Measurements from ENCODE around the gene GRIN2B. TPM values are rescaled to one million over a fixed set of nuclear protein-coding genes. Genes with fewer than 3 reads are reported as not detected.

The GRIN2B gene
- total RNA-seq, 1 donor from 2014 or later = 0.03 TPM

DNA sequence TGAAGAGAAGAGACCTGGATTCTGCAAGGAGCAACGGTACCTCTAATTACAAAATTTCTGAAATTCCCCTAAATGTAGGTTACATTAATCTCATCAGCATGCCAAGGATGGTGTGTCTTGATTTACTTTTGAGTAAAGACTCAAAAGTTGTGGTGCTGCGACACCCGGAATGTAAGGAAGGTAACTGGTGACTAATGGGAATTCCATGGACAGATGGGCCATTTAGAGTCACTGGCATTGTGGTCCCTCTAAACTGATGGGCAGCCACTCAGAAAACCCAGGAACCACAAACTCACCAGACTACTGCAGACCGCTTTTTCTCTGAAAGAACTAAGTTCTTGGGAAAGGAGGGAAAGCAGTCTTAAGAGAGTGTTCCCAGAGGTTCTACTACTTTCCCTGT, 32.8 kb downstream of the GRIN2B start:
- no peak for DNase-seq
- Histone ChIP-seq H3K4me3 (no peak overlapping the region), H3K27ac (replicated peaks) (no peak overlapping the region), H3K9me3 (replicated peaks) (no peaks in the 10 kb centered on the region), H3K4me1 (no peaks in the 10 kb centered on the region), H3K27me3 (ENCODE audit: low read depth) (peaks cover 26% of the 10 kb centered on the region), H3K36me3 (no peaks in the 10 kb centered on the region)
- intact Hi-C loops (cut with micrococcal nuclease) = no loop called here
- TF ChIP-seq, protein P1, sequence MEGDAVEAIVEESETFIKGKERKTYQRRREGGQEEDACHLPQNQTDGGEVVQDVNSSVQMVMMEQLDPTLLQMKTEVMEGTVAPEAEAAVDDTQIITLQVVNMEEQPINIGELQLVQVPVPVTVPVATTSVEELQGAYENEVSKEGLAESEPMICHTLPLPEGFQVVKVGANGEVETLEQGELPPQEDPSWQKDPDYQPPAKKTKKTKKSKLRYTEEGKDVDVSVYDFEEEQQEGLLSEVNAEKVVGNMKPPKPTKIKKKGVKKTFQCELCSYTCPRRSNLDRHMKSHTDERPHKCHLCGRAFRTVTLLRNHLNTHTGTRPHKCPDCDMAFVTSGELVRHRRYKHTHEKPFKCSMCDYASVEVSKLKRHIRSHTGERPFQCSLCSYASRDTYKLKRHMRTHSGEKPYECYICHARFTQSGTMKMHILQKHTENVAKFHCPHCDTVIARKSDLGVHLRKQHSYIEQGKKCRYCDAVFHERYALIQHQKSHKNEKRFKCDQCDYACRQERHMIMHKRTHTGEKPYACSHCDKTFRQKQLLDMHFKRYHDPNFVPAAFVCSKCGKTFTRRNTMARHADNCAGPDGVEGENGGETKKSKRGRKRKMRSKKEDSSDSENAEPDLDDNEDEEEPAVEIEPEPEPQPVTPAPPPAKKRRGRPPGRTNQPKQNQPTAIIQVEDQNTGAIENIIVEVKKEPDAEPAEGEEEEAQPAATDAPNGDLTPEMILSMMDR (IDR thresholded peaks at IDR 0.05; ENCODE audit: borderline replicate concordance) = no peak

DNA sequence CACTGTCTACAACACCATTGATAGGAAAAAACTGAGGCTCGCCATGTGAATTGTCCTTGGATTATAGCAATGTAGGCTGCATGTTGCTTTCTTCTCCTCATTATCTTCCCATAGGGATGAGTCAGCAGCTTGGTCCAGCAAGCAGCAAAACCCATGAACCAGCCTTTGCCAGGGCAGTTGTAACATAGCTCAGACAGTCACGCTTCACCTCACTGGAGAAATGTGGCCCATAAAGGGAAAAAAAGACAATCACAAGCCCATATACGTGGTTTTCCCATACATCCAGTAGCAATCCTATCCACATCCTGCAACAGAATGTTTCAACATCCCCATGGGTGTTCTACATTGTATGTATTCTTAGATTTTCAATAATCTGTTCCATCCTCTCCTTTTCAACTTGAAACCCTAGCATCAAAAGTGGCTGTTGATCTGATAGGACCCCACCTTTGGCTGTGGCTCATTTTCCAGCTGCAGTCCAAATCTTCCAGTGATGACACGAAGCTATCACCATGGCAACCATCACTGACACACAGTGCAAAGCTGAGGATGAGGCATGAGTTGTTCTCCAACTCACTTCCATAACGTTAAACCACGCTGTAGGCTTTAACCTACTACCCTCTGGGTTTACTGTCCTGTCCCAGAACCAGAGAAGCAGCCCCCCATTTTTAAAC, 34.0 kb downstream of the GRIN2B start:
- TF ChIP-seq, protein P1 (IDR thresholded peaks at IDR 0.05; ENCODE audit: borderline replicate concordance) = no peak
- intact Hi-C loops (cut with micrococcal nuclease) = no loop called here
- Histone ChIP-seq H3K4me1 (no peaks in the 10 kb centered on the region), H3K4me3 (no peak overlapping the region), H3K27me3 (ENCODE audit: low read depth) (peaks cover 35% of the 10 kb centered on the region), H3K36me3 (no peaks in the 10 kb centered on the region), H3K27ac (replicated peaks) (no peak overlapping the region), H3K9me3 (replicated peaks) (no peaks in the 10 kb centered on the region)
- DNase-seq = no peak

DNA sequence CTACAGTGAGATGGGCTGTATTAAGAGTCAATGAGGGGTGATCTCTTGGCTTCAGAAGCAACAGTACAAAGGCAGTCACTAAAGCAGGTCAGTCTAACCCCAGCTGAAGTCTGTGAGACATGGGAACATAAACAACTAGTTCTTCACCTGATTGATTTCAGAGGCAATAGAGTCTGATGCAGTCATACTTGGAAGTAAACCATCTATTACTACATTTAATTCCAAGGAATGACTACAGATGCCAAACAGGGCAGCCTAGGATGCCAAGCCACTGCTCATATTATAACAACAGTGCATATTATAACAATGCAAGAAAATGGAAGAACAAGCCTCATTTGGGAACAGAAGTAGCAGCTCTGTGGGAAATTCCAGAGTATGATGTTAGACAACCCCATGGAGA, 35.8 kb downstream of the GRIN2B start:
- Histone ChIP-seq H3K4me3 (no peak overlapping the region), H3K4me1 (no peaks in the 10 kb centered on the region), H3K27ac (replicated peaks) (no peak overlapping the region), H3K27me3 (ENCODE audit: low read depth) (peaks cover 32% of the 10 kb centered on the region), H3K9me3 (replicated peaks) (no peaks in the 10 kb centered on the region), H3K36me3 (no peaks in the 10 kb centered on the region)
- no peak for DNase-seq
- TF ChIP-seq, protein P1 (IDR thresholded peaks at IDR 0.05; ENCODE audit: borderline replicate concordance) = no peak
- intact Hi-C loops (cut with micrococcal nuclease) = no loop called here

GRCh38 chr12:13945236-13945635, 36.2 kb downstream of the GRIN2B start:
- H3K4me3 ChIP-seq = no peak overlapping the region
- peaks cover 32% of the 10 kb centered on the region for H3K27me3 ChIP-seq (ENCODE audit: low read depth)
- TF ChIP-seq, protein P1 (IDR thresholded peaks at IDR 0.05; ENCODE audit: borderline replicate concordance) = no peak
- no peak overlapping the region for H3K27ac ChIP-seq (replicated peaks)
- DNase-seq = no peak
- intact Hi-C loops (cut with micrococcal nuclease) = no loop called here
- H3K4me1 ChIP-seq = no peaks in the 10 kb centered on the region
- H3K36me3 ChIP-seq = no peaks in the 10 kb centered on the region
- no peaks in the 10 kb centered on the region for H3K9me3 ChIP-seq (replicated peaks)

DNA sequence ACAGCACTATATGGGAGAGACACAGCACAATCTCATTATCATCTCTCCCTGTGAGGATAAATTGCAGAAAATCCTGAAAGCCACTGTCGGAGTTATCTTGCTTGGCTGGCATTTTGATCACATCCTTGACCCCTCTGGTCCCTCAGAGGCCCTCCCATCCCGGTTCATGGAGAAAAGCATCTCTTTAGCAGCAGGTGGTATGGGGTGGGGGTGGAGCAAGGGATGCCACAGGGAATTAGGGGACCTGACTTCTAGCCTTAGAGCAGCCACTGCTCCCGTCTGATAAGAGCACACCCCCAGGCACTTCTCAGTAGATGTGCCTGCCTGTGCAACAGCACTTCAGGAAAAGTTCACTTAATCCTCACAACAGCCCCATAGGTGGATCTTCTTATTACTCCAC, 38.6 kb downstream of the GRIN2B start:
- TF ChIP-seq, protein P1 (IDR thresholded peaks at IDR 0.05; ENCODE audit: borderline replicate concordance) = no peak
- Histone ChIP-seq H3K4me1 (no peaks in the 10 kb centered on the region), H3K9me3 (replicated peaks) (peaks cover 10% of the 10 kb centered on the region), H3K36me3 (no peaks in the 10 kb centered on the region), H3K27me3 (ENCODE audit: low read depth) (peaks cover 37% of the 10 kb centered on the region), H3K27ac (replicated peaks) (no peak overlapping the region), H3K4me3 (no peak overlapping the region)
- intact Hi-C loops (cut with micrococcal nuclease) = no loop called here
- no peak for DNase-seq
